Measurements from ENCODE around the gene HOXA7.

HOXA7 gene

GRCh38 chr7:27130540-27131389 is 25.7 kb downstream of the HOXA7 start, which contains the start of gene HOXA4:
Gene HOXA4, minus strand, starts transcription at chr7:27130757. Its CDS starts 24 bp downstream, at chr7:27130733.
- no peak for DNase-seq

- DNase-seq, result no peak
Measured at GRCh38 chr7:27129729-27130539, 26.5 kb downstream of the HOXA7 start.

- DNase-seq, result no peak
Measured at GRCh38 chr7:27128776-27129728, 27.4 kb downstream of the HOXA7 start.

GRCh38 chr7:27128034-27128433 is 28.4 kb downstream of the HOXA7 start:
- no peak for DNase-seq

GRCh38 chr7:27126596-27127327 is 29.7 kb downstream of the HOXA7 start:
- no peak for DNase-seq

GRCh38 chr7:27125986-27126394 is 30.5 kb downstream of the HOXA7 start:
- no peak for DNase-seq

GRCh38 chr7:27124902-27125689 is 31.4 kb downstream of the HOXA7 start:
- DNase-seq, result no peak

GRCh38 chr7:27124096-27124901 is 32.2 kb downstream of the HOXA7 start:
- DNase-seq, result no peak

GRCh38 chr7:27123477-27124053 is 32.9 kb downstream of the HOXA7 start:
- no peak for DNase-seq

GRCh38 chr7:27123007-27123476 is 33.4 kb downstream of the HOXA7 start:
- DNase-seq, result no peak

GRCh38 chr7:27122077-27122910 is 34.2 kb downstream of the HOXA7 start:
- DNase-seq, result no peak

- DNase-seq, result no peak
Measured at GRCh38 chr7:27121684-27122076, 34.8 kb downstream of the HOXA7 start.

GRCh38 chr7:27119412-27119911 is 37.0 kb downstream of the HOXA7 start:
- DNase-seq, result no peak

- no peak for DNase-seq
Measured at GRCh38 chr7:27118580-27118979, 37.9 kb downstream of the HOXA7 start.

- DNase-seq, result no peak
Measured at GRCh38 chr7:27117887-27118491, 38.5 kb downstream of the HOXA7 start.

- no peak for DNase-seq
Measured at GRCh38 chr7:27116962-27117886, 39.3 kb downstream of the HOXA7 start.
